Endothelial cell of umbilical vein (primary cell): ENCODE results near the gene MEGF11. TPM values are rescaled to one million over a fixed set of nuclear protein-coding genes. Genes with fewer than 3 reads are reported as not detected.

Experiments used
- BruUV-seq: library from RNA; stranded (reverse); fragments of 400-500 nt; replicated peaks from 2 replicates; lab custom pipeline; 2021; lab: Mats Ljungman, UMichigan
- CTCF ChIA-PET: fragments of 300-600, 350-600 bp; sonication (Branson Sonifier 250); formaldehyde crosslinking; loops from one replicate; lab custom pipeline; 2021; ENCODE audit warnings: antibody characterized with exemption, inconsistent platforms; lab: Charles Lee
- POLR2A ChIA-PET: fragments of 300-600, 350-600 bp; sonication (Branson Sonifier 250); formaldehyde crosslinking; loops from one replicate; lab custom pipeline; 2021; ENCODE audit warnings: antibody characterized with exemption, inconsistent platforms; lab: Charles Lee
- DNase-seq: peaks from one replicate; pipeline ENCODE4 v3.0.0-alpha.2; 2011; ENCODE audit warnings: low read depth, low spot score
- FAIRE-seq: peaks from 2 replicates; lab custom pipeline; 2011; peaks lifted over from hg19 to GRCh38; lab: Jason Lieb, UNC
- H2AFZ ChIP-seq: 2 replicates; pipeline ENCODE4 v1.6.0; 2012; ENCODE audit warnings: low read depth, low read length, control low read depth, inconsistent platforms
- H3K27ac ChIP-seq: 2 replicates; pipeline ENCODE4 v1.5.1; 2011; ENCODE audit warnings: low read depth, mild to moderate bottlenecking, control low read depth, low read length, moderate library complexity; ENCODE audit not compliant: insufficient read depth
- H3K27me3 ChIP-seq, 2 experiments: 2 replicates each; pipeline versions ENCODE4 v1.6.0 to v1.6.1; 2011; ENCODE audit warnings: low read length in 2 of 2, mixed read lengths in 1 of 2; ENCODE audit not compliant: control insufficient read depth in 2 of 2, insufficient read depth in 2 of 2
- H3K36me3 ChIP-seq, 2 experiments: 2 replicates in 1 of 2; 3 replicates in 1 of 2; pipeline ENCODE4 v1.5.1; 2011; ENCODE audit warnings: low read length in 2 of 2, mild to moderate bottlenecking in 1 of 2, moderate library complexity in 1 of 2; ENCODE audit not compliant: control insufficient read depth in 2 of 2, insufficient read depth in 2 of 2; ENCODE audit errors: extremely low read depth in 1 of 2
- H3K4me1 ChIP-seq: 3 replicates; pipeline ENCODE4 v1.5.1; 2011; ENCODE audit warnings: mild to moderate bottlenecking, low read length; ENCODE audit not compliant: control insufficient read depth, insufficient read depth; ENCODE audit errors: extremely low read depth
- H3K4me2 ChIP-seq: 2 replicates; pipeline ENCODE4 v1.6.1; 2011; ENCODE audit warnings: low read length, control low read depth, mixed read lengths; ENCODE audit not compliant: insufficient read depth
- H3K4me3 ChIP-seq, 3 experiments: fragments of 200-600 bp in 1 of 3; sonication (generic), shearing (Covaris generic) in 1 of 3; replicated peaks in 1 of 3; 2 replicates each; pipeline ENCODE4 v1.5.1; 2011 to 2016; ENCODE audit warnings: control low read depth in 3 of 3, low read length in 3 of 3, mild to moderate bottlenecking in 2 of 3, inconsistent platforms in 1 of 3, low read depth in 1 of 3, moderate library complexity in 1 of 3; ENCODE audit not compliant: insufficient read depth in 1 of 3
- H3K79me2 ChIP-seq: 2 replicates; pipeline ENCODE4 v1.6.0; 2012; ENCODE audit warnings: low read length, inconsistent platforms; ENCODE audit not compliant: control insufficient read depth, insufficient read depth
- H3K9ac ChIP-seq: replicated peaks from 2 replicates; pipeline ENCODE3; 2011; ENCODE audit warnings: low read length, control low read depth; ENCODE audit not compliant: insufficient read depth; ENCODE audit errors: extremely low read depth
- H3K9me1 ChIP-seq: replicated peaks from 3 replicates; pipeline ENCODE4 v1.6.0; 2011; ENCODE audit warnings: mild to moderate bottlenecking, low read length; ENCODE audit not compliant: control insufficient read depth, insufficient read depth; ENCODE audit errors: extremely low read depth
- H3K9me3 ChIP-seq: replicated peaks from 2 replicates; pipeline ENCODE4 v1.5.1; 2012; ENCODE audit warnings: low read length, inconsistent platforms; ENCODE audit not compliant: control insufficient read depth, insufficient read depth
- H4K20me1 ChIP-seq: replicated peaks from 2 replicates; pipeline ENCODE3; 2011; ENCODE audit warnings: mild to moderate bottlenecking, low read length; ENCODE audit not compliant: control insufficient read depth, insufficient read depth; ENCODE audit errors: extremely low read depth
- CTCF ChIP-seq, 2 donors: IDR thresholded peaks; 1 replicate in 1 of 2; 2 replicates in 1 of 2; pipeline ENCODE4 v1.5.1; 2011; ENCODE audit warnings: low read length in 2 of 2, mild to moderate bottlenecking in 2 of 2, moderate library complexity in 2 of 2, control low read depth in 1 of 2, inconsistent platforms in 1 of 2, low read depth in 1 of 2; ENCODE audit not compliant: insufficient read depth in 1 of 2; ENCODE audit errors: extremely low read depth in 1 of 2
- EZH2 ChIP-seq: IDR thresholded peaks from 2 replicates; pipeline ENCODE4 v1.6.1; 2012; ENCODE audit warnings: borderline replicate concordance, low read depth, mild to moderate bottlenecking, moderate library complexity, low read length, inconsistent platforms; ENCODE audit not compliant: severe bottlenecking
- FOS ChIP-seq: IDR thresholded peaks from 2 replicates; pipeline ENCODE4 v1.6.1; 2011; ENCODE audit warnings: mild to moderate bottlenecking, low read length, moderate library complexity, borderline replicate concordance; ENCODE audit not compliant: insufficient read depth
- JUN ChIP-seq: IDR thresholded peaks from 2 replicates; pipeline ENCODE4 v1.6.1; 2011; ENCODE audit warnings: borderline replicate concordance, low read depth; ENCODE audit not compliant: insufficient read length, insufficient read depth
- MAX ChIP-seq: IDR thresholded peaks from 2 replicates; pipeline ENCODE4 v1.6.1; 2011; ENCODE audit not compliant: insufficient read depth, insufficient read length
- MYC ChIP-seq: IDR thresholded peaks from one replicate; pipeline ENCODE4 v1.6.1; 2011; ENCODE audit warnings: mild to moderate bottlenecking, low read depth, low read length
- POLR2A ChIP-seq: IDR thresholded peaks from 2 replicates; pipeline ENCODE4 v1.6.1; 2012; ENCODE audit warnings: low read depth, mild to moderate bottlenecking, control low read depth, low read length
- POLR2AphosphoS5 ChIP-seq: IDR thresholded peaks from 2 replicates; pipeline ENCODE4 v1.6.1; 2012; ENCODE audit warnings: low read depth, mild to moderate bottlenecking, control low read depth, low read length, moderate library complexity; ENCODE audit not compliant: insufficient read depth
- dilution Hi-C: fragments of 300-500 bp; cut with MboI; formaldehyde crosslinking; loops from one replicate; pipeline ENCODE4 v1.15.0; 2019; ENCODE audit warnings: low sequenced_read_pairs; ENCODE audit not compliant: extremely low pct_ligation_motif_present
- intact Hi-C: fragments of 100-400 bp; cut with micrococcal nuclease; formaldehyde crosslinking; loops from one replicate; pipeline ENCODE4 v1.10.0; 2022
- polyA plus RNA-seq, 4 experiments: library from polyadenylated mRNA; depleted of rRNA in 3 of 4; stranded (reverse) in 3 of 4; unstranded in 1 of 4; fragments of >200 nt; gene quantifications; 2 replicates each; pipeline versions ENCODE4 v1.2.1 to v1.2.3, GENCODE V29; 2011 to 2012; ENCODE audit warnings: missing spikeins in 1 of 4
- total RNA-seq: library from RNA; stranded (reverse); gene quantifications from 2 replicates; pipeline ENCODE4 v1.2.3, GENCODE V29; 2021

Gene MEGF11
- total and polyA plus RNA-seq, 2 donors (not counting 3 experiments of a cell fraction or from before 2014, with no cell fraction given): not detected

- intact Hi-C loops (loop anchor here (2.0 kb wide), 2 partner anchors 93 to 203 kb away; partner anchors contain the start of genes MAP2K1 and SNAPC5), dilution Hi-C loops (no loop called here)
- Histone ChIP-seq H3K36me3 (no peaks in the 10 kb centered on the region), H3K9me3 (no peaks in the 10 kb centered on the region), H3K4me2 (peak within 1 kb of the TSS; percentile 88), H2AFZ (peak within 1 kb of the TSS; percentile 98), H3K4me3 (peak within 1 kb of the TSS; percentile 69 to 78 (median 76)), H3K79me2 (peaks cover 10% of the 10 kb centered on the region), H3K9ac (peak within 1 kb of the TSS; percentile 88), H3K27ac (peak within 1 kb of the TSS; percentile 71), H3K4me1 (peaks cover 30% of the 10 kb centered on the region), H3K27me3 (no peaks in the 10 kb centered on the region), H4K20me1 (no peaks in the 10 kb centered on the region), H3K9me1 (no peaks in the 10 kb centered on the region)
- CTCF ChIA-PET: interaction anchor here (4.3 kb wide), 1 partner anchor 205 kb away, joined by 36 read pairs; the partner anchor contains the start of gene SNAPC5
- TF ChIP-seq CTCF (IDR thresholded peaks at IDR 0.05; ENCODE audit: extremely low read depth in 1 of 2, insufficient read depth in 1 of 2, low read depth in 1 of 2, low read length in 2 of 2) (no peak), JUN (no peak), MYC (no peak), MAX (no peak), POLR2A (peak; percentile 59), POLR2AphosphoS5 (peak; percentile 83), EZH2 (no peak), FOS (no peak)
- BruUV-seq: no TSS peak
- POLR2A ChIA-PET: interaction anchor here (0.9 kb wide), 1 partner anchor 505 kb away, joined by 6 read pairs; no protein-coding TSS in a partner anchor
- DNase-seq (peak; percentile 53), FAIRE-seq (peak; percentile 81)
Observed at GRCh38 chr15:66293419-66294156, 40.0 kb upstream of the MEGF11 start, which contains the start of gene DIS3L. DIS3L (plus strand) TSS chr15:66293568; CDS start chr15:66293597, 29 bp downstream.
